OCI-LY7 (cell line): ENCODE results near the gene SLC22A14. TPM values are rescaled to one million over a fixed set of nuclear protein-coding genes. Genes with fewer than 3 reads are reported as not detected.
"Not testable (repeated sequence)": the region's sequence is repeated elsewhere in the genome, so short reads cannot be mapped to it uniquely, and the experiment has no call there.

Source experiments
- BruUV-seq: library from RNA; stranded (reverse); fragments of 400-500 nt; replicated peaks from 2 replicates; lab custom pipeline; 2021; lab: Mats Ljungman, UMichigan
- CTCF ChIA-PET: fragments of 300-600 bp; sonication (Branson Sonifier 250); formaldehyde crosslinking; loops from one replicate; lab custom pipeline; 2022; ENCODE audit warnings: antibody characterized with exemption; ENCODE audit not compliant: unreplicated experiment; lab: Charles Lee
- POLR2A ChIA-PET: fragments of 300-600 bp; sonication (Branson Sonifier 250); formaldehyde crosslinking; loops from one replicate; lab custom pipeline; 2022; ENCODE audit warnings: antibody characterized with exemption; lab: Charles Lee
- DNase-seq: peaks from one replicate; pipeline ENCODE4 v3.0.0-alpha.2; 2015; ENCODE audit warnings: low spot score
- H2AFZ ChIP-seq: fragments of 200-600 bp; sonication (generic), shearing (Covaris generic); 2 replicates; pipeline ENCODE4 v1.6.1; 2014; ENCODE audit warnings: mild to moderate bottlenecking, antibody characterized with exemption, low read length, moderate library complexity
- H3K27ac ChIP-seq: fragments of 200-600 bp; sonication (generic); 2 replicates; pipeline ENCODE4 v1.5.1; 2014; ENCODE audit warnings: mixed run types, low read depth, mild to moderate bottlenecking, moderate library complexity, low read length, inconsistent platforms; ENCODE audit not compliant: poor library complexity, severe bottlenecking
- H3K36me3 ChIP-seq: fragments of 200-600 bp; sonication (generic); 2 replicates; pipeline ENCODE4 v1.6.1; 2014; ENCODE audit warnings: mild to moderate bottlenecking, antibody characterized with exemption, low read length, moderate library complexity, mixed read lengths; ENCODE audit not compliant: insufficient read depth
- H3K4me1 ChIP-seq: fragments of 200-600 bp; sonication (generic); 2 replicates; pipeline ENCODE4 v1.5.1; 2014; ENCODE audit warnings: mild to moderate bottlenecking, low read length; ENCODE audit not compliant: insufficient read depth, poor library complexity, severe bottlenecking
- H3K4me2 ChIP-seq: fragments of 200-600 bp; sonication (generic); 2 replicates; pipeline ENCODE4 v1.6.1; 2014; ENCODE audit warnings: mild to moderate bottlenecking, low read length
- H3K4me3 ChIP-seq: fragments of 200-600 bp; sonication (generic); 2 replicates; pipeline ENCODE4 v1.5.1; 2014; ENCODE audit warnings: mild to moderate bottlenecking, low read depth, low read length; ENCODE audit not compliant: poor library complexity, severe bottlenecking
- H3K79me2 ChIP-seq: fragments of 200-600 bp; sonication (generic); 2 replicates; pipeline ENCODE4 v1.6.1; 2016; ENCODE audit warnings: low read depth, mild to moderate bottlenecking, low read length, moderate library complexity, mixed read lengths; ENCODE audit not compliant: insufficient read depth
- H3K9me2 ChIP-seq: fragments of 200-600 bp; sonication (generic); 2 replicates; pipeline ENCODE4 v1.6.1; 2016; ENCODE audit warnings: mild to moderate bottlenecking, low read length, mixed read lengths; ENCODE audit not compliant: insufficient read depth
- H3K9me3 ChIP-seq: fragments of 200-600 bp; sonication (generic); 2 replicates; pipeline ENCODE4 v1.6.1; 2014; ENCODE audit warnings: mild to moderate bottlenecking, mixed run types, low read length, mixed read lengths
- H4K20me1 ChIP-seq: fragments of 200-600 bp; sonication (generic); 2 replicates; pipeline ENCODE4 v1.6.1; 2014; ENCODE audit warnings: mild to moderate bottlenecking, antibody characterized with exemption, low read length, moderate library complexity, mixed read lengths; ENCODE audit not compliant: insufficient read depth
- EZH2phosphoT487 ChIP-seq: fragments of 200-600 bp; sonication (generic); IDR thresholded peaks from 2 replicates; pipeline ENCODE4 v1.6.1; 2018; ENCODE audit warnings: low read depth, borderline replicate concordance, mild to moderate bottlenecking, mixed run types, antibody characterized with exemption, low read length, moderate library complexity, mixed read lengths
- intact Hi-C: fragments of 100-400 bp; cut with micrococcal nuclease; formaldehyde crosslinking; loops from one replicate; pipeline ENCODE4 v1.10.0; 2022; ENCODE audit not compliant: unreplicated experiment
- total RNA-seq, 2 experiments: library from RNA; depleted of rRNA in 1 of 2; stranded (reverse); fragments of >200 nt in 1 of 2; shearing (Covaris generic) in 1 of 2; gene quantifications; 2 replicates each; pipeline ENCODE4 v1.2.3, GENCODE V29; 2014 to 2022
- TF ChIP-seq, protein P1 (sequence below): fragments of 200-600 bp; sonication (generic); conservative IDR thresholded peaks from 2 replicates; pipeline ENCODE4 v1.5.1; 2014; ENCODE audit warnings: mild to moderate bottlenecking, antibody characterized with exemption, low read length, moderate library complexity, mixed read lengths

Gene SLC22A14
- total RNA-seq, 2 experiments from 2014 or later: not detected

DNA sequence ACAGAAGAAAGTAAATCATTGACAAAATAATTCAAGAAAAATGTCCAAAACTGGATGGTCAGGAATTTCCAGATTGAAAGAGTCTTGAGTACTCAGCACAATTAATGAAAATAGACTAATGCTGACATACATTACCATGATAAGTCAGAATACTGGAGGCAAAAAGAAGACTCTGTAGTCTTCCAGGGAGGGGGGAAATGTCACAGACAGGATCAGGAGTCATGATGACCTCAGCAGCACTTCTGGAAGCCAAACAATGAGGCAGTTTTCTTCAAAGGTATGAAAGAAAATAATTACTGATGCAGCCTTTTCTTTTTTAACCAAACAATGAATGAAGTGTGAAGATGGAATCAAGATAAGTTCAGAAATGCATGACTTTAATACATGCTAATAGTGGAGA lies 46.6 kb upstream of the SLC22A14 start:
- intact Hi-C loops: no loop called here
- Histone ChIP-seq H3K9me3 (no peaks in the 10 kb centered on the region), H2AFZ (no peak overlapping the region), H3K4me2 (no peak overlapping the region), H3K4me1 (no peaks in the 10 kb centered on the region), H3K36me3 (peaks cover 87% of the 10 kb centered on the region), H3K4me3 (no peak overlapping the region), H4K20me1 (no peaks in the 10 kb centered on the region), H3K79me2 (no peaks in the 10 kb centered on the region), H3K9me2 (no peaks in the 10 kb centered on the region; the same call in 1 of the 2 replicates), H3K27ac (no peak overlapping the region)
- ChIA-PET POLR2A (interaction anchor here (0.6 to 0.9 kb wide), 3 partner anchors 11 to 1646 kb away, joined by 3 read pairs; no protein-coding TSS in a partner anchor), CTCF (no interaction called here)
- no TSS peak for BruUV-seq
- DNase-seq: no peak
- TF ChIP-seq, protein P1, sequence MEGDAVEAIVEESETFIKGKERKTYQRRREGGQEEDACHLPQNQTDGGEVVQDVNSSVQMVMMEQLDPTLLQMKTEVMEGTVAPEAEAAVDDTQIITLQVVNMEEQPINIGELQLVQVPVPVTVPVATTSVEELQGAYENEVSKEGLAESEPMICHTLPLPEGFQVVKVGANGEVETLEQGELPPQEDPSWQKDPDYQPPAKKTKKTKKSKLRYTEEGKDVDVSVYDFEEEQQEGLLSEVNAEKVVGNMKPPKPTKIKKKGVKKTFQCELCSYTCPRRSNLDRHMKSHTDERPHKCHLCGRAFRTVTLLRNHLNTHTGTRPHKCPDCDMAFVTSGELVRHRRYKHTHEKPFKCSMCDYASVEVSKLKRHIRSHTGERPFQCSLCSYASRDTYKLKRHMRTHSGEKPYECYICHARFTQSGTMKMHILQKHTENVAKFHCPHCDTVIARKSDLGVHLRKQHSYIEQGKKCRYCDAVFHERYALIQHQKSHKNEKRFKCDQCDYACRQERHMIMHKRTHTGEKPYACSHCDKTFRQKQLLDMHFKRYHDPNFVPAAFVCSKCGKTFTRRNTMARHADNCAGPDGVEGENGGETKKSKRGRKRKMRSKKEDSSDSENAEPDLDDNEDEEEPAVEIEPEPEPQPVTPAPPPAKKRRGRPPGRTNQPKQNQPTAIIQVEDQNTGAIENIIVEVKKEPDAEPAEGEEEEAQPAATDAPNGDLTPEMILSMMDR: no peak
- no peak for TF ChIP-seq EZH2phosphoT487

DNA sequence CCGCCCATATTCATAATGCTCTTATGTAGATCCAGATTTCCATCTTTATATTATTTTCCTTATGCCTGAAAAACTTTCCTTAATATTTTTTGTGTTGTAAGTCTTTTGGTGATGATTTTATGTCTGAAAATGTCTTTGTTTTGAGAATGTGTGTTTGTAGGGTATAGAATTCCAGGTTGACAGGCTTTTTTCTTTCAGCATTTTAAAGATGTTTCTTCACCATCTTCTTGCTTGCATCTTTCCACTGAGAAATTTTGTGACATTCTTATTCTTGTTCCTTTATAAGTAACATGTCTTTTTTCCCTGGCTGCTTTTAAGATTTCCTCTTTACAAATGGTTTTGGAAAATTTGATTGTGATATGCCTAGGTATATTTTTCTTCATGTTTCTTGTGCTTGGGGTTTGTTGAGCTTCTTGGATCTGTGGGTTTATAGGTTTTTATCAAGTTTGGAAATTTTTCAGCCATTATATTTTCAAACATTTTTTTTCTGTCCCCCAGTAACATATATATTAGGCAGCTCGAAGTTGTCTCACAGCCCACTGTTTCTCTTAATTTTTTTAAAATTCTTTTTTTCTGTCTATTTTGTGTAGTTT lies 43.6 kb upstream of the SLC22A14 start:
- H2AFZ ChIP-seq: no peak overlapping the region
- no peak overlapping the region for H3K4me2 ChIP-seq
- no peaks in the 10 kb centered on the region for H4K20me1 ChIP-seq
- intact Hi-C loops: no loop called here
- H3K36me3 ChIP-seq: peaks cover 91% of the 10 kb centered on the region
- H3K4me1 ChIP-seq: no peaks in the 10 kb centered on the region
- H3K4me3 ChIP-seq: no peak overlapping the region
- no TSS peak for BruUV-seq
- TF ChIP-seq, protein P1: no peak
- TF ChIP-seq EZH2phosphoT487: no peak
- H3K27ac ChIP-seq: no peak overlapping the region
- ChIA-PET POLR2A (interaction anchor here (0.6 kb wide), 1 partner anchor 1157 kb away, joined by 3 read pairs; no protein-coding TSS in a partner anchor), CTCF (no interaction called here)
- H3K79me2 ChIP-seq: no peaks in the 10 kb centered on the region
- DNase-seq: no peak
- no peaks in the 10 kb centered on the region for H3K9me3 ChIP-seq
- H3K9me2 ChIP-seq: no peaks in the 10 kb centered on the region; the same call in 1 of the 2 replicates

DNA sequence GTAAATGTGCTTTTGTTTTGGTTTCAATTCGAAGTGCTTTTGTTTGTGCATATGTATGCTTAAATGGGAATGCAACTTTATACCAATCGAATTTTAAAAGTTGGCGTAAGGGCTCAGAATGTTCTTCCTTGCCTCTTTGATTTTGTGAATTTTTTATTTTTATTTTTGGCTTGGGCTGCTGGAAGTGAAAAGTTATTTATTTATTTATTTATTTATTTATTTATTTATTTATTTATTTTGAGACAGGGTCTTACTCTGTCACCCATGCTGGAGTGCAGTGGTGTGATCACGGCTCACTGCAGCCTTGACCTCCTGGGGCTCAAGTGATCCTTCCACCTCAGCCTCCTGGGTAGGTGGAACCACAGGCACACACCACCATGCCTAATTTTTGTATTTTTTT lies 39.3 kb upstream of the SLC22A14 start:
- H3K36me3 ChIP-seq: peaks cover 77% of the 10 kb centered on the region
- CTCF ChIA-PET, intact Hi-C loops, H4K20me1 ChIP-seq, H3K4me1 ChIP-seq, H3K79me2 ChIP-seq, H3K4me3 ChIP-seq, H3K4me2 ChIP-seq, H3K9me2 ChIP-seq, BruUV-seq, DNase-seq, H3K9me3 ChIP-seq, H2AFZ ChIP-seq, H3K27ac ChIP-seq: not testable (repeated sequence)
- POLR2A ChIA-PET: interaction anchor here (0.6 kb wide), 1 partner anchor 258 kb away, joined by 3 read pairs; no protein-coding TSS in a partner anchor
